ENCODE data around the gene SCP2D1.

SCP2D1 gene

DNA sequence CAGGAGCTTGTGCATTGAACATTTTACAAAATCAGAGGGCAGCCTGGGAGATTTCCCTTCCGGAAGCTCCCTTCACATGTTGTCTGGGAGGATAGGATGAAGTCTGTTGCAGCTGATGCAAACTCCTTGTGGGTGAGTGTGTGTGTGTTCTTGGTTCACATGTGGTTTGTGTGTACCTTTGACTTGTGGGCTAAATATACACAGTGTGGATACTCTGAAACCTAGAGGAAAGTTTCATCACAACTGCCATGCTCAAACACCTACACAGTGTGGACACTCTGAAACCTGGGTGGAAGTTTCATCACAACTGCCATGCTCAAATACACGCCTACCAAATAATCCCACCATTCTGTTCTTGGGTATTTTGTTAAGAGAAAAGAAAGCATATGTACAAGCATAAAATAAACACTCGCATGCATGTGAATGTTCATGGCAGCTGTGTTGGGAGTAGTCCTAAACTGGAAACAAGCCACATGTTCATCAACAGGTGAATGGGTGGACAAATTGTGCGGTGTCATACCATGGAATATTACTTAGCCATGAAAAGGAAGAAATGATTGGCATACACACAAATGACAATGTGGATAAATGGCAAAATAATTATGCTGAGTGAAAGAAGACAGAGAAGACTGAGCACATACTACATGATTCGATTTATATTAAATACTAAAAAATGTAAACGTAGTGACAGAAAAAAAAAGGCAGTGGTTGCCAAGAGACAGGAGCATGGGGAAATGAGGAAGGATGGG, 1.8 kb downstream of the SCP2D1 start:
- Histone ChIP-seq H3K27ac (ENCODE audit: low read depth, low read length) (no peak overlapping the region), H3K4me3 (ENCODE audit: low read length) (no peak overlapping the region), H3K79me2 (ENCODE audit: control insufficient read depth, low read length) (no peaks in the 10 kb centered on the region), H3K36me3 (ENCODE audit: control insufficient read depth, low read length) (no peaks in the 10 kb centered on the region), H3F3A (ENCODE audit: control insufficient read depth, insufficient read depth) (no peaks in the 10 kb centered on the region), H3K9me3 (ENCODE audit: control insufficient read depth, insufficient read depth, low read length) (no peaks in the 10 kb centered on the region), H3K27me3 (ENCODE audit: control insufficient read depth, low read length) (no peaks in the 10 kb centered on the region), H3K4me2 (ENCODE audit: low read length) (no peak overlapping the region), H4K20me1 (ENCODE audit: control insufficient read depth, insufficient read depth, low read depth, low read length) (no peaks in the 10 kb centered on the region), H3K4me1 (ENCODE audit: control insufficient read depth, low read length) (no peaks in the 10 kb centered on the region), H3K9me2 (replicated peaks; ENCODE audit: control insufficient read depth, low read length) (no peaks in the 10 kb centered on the region)
- TF ChIP-seq EZH2phosphoT487 (IDR thresholded peaks at IDR 0.05; ENCODE audit: borderline replicate concordance, low read length) (no peak), CTCF (IDR thresholded peaks at IDR 0.05; ENCODE audit: low read depth, low read length, poor library complexity, severe bottlenecking) (no peak)

GRCh38 chr20:18822832-18823231, 9.2 kb downstream of the SCP2D1 start:
- H3F3A ChIP-seq (ENCODE audit: control insufficient read depth, insufficient read depth): no peaks in the 10 kb centered on the region
- H3K36me3 ChIP-seq (ENCODE audit: control insufficient read depth, low read length): no peaks in the 10 kb centered on the region
- H3K4me2 ChIP-seq (ENCODE audit: low read length): no peak overlapping the region
- H3K4me3 ChIP-seq (ENCODE audit: low read length): no peak overlapping the region
- no peak for TF ChIP-seq EZH2phosphoT487 (IDR thresholded peaks at IDR 0.05; ENCODE audit: borderline replicate concordance, low read length)
- no peaks in the 10 kb centered on the region for H4K20me1 ChIP-seq (ENCODE audit: control insufficient read depth, insufficient read depth, low read depth, low read length)
- H3K9me3 ChIP-seq (ENCODE audit: control insufficient read depth, insufficient read depth, low read length): no peaks in the 10 kb centered on the region
- no peaks in the 10 kb centered on the region for H3K27me3 ChIP-seq (ENCODE audit: control insufficient read depth, low read length)
- no peaks in the 10 kb centered on the region for H3K9me2 ChIP-seq (replicated peaks; ENCODE audit: control insufficient read depth, low read length)
- H3K4me1 ChIP-seq (ENCODE audit: control insufficient read depth, low read length): no peaks in the 10 kb centered on the region
- no peaks in the 10 kb centered on the region for H3K79me2 ChIP-seq (ENCODE audit: control insufficient read depth, low read length)
- H3K27ac ChIP-seq (ENCODE audit: low read depth, low read length): no peak overlapping the region

DNA sequence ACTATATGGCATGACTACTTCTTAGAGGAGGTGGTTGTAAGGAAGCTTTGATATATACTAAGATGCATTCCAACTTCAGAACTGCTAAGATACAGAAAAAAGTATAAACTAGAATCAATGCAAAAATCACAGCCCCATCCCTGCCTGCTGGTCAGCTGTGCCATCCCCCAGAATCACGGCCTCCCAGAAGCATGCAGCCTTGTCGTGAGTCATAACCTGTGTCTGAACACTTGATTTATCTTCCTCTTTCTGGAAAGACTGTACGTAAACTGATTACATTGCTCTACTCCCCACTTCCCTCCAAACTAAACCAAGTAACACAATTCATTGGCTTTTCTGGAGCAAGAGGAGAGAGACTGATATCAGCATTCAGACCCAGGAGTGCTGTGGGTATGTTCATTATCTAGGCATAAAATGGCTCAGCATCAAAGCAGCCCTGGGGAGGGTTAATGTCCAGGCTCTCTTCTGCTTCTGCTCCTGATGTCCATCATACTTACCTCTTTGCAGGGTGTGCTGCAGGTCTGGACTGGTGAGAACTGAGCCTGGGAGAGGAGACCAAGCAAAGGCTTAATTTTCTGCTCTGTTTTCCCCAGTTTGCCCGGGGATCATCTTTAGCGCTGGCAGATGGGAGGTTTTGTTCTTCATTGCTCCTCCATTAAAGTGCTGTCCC, 18.4 kb downstream of the SCP2D1 start:
- no peaks in the 10 kb centered on the region for H3F3A ChIP-seq (ENCODE audit: control insufficient read depth, insufficient read depth)
- no peaks in the 10 kb centered on the region for H3K4me1 ChIP-seq (ENCODE audit: control insufficient read depth, low read length)
- H3K79me2 ChIP-seq (ENCODE audit: control insufficient read depth, low read length): no peaks in the 10 kb centered on the region
- H3K9me3 ChIP-seq (ENCODE audit: control insufficient read depth, insufficient read depth, low read length): no peaks in the 10 kb centered on the region
- H3K9me2 ChIP-seq (replicated peaks; ENCODE audit: control insufficient read depth, low read length): no peaks in the 10 kb centered on the region
- no peaks in the 10 kb centered on the region for H3K27me3 ChIP-seq (ENCODE audit: control insufficient read depth, low read length)
- no peaks in the 10 kb centered on the region for H4K20me1 ChIP-seq (ENCODE audit: control insufficient read depth, insufficient read depth, low read depth, low read length)
- H3K4me3 ChIP-seq (ENCODE audit: low read length): no peak overlapping the region
- H3K36me3 ChIP-seq (ENCODE audit: control insufficient read depth, low read length): no peaks in the 10 kb centered on the region
- no peak overlapping the region for H3K27ac ChIP-seq (ENCODE audit: low read depth, low read length)
- TF ChIP-seq EZH2phosphoT487 (IDR thresholded peaks at IDR 0.05; ENCODE audit: borderline replicate concordance, low read length): no peak
- TF ChIP-seq CTCF (IDR thresholded peaks at IDR 0.05; ENCODE audit: low read depth, low read length, poor library complexity, severe bottlenecking): no peak
- H3K4me2 ChIP-seq (ENCODE audit: low read length): no peak overlapping the region

Data from DOHH2 (cell line).